Activated gamma-delta T cell (primary cell): Measurements from ENCODE around the gene ULK2.
"Not testable (repeated sequence)": the region's sequence is repeated elsewhere in the genome, so short reads cannot be mapped to it uniquely, and the experiment has no call there.

Source experiments
- DNase-seq: peaks from one replicate; lab custom pipeline; 2025; lab: John Stamatoyannopoulos, UW
- total RNA-seq, 2 donors: gene quantifications; one replicate each; lab custom pipeline; 2026; lab: John Stamatoyannopoulos, UW

Gene ULK2
- 26.0 to 26.8 reads per million in 2 donors for total RNA-seq

- DNase-seq: no peak
Measured at GRCh38 chr17:19867329-19868078, at the start of gene ULK2. TSS of gene ULK2 (minus strand) at chr17:19867936. CDS start at chr17:19867417, 519 bp downstream.

DNA sequence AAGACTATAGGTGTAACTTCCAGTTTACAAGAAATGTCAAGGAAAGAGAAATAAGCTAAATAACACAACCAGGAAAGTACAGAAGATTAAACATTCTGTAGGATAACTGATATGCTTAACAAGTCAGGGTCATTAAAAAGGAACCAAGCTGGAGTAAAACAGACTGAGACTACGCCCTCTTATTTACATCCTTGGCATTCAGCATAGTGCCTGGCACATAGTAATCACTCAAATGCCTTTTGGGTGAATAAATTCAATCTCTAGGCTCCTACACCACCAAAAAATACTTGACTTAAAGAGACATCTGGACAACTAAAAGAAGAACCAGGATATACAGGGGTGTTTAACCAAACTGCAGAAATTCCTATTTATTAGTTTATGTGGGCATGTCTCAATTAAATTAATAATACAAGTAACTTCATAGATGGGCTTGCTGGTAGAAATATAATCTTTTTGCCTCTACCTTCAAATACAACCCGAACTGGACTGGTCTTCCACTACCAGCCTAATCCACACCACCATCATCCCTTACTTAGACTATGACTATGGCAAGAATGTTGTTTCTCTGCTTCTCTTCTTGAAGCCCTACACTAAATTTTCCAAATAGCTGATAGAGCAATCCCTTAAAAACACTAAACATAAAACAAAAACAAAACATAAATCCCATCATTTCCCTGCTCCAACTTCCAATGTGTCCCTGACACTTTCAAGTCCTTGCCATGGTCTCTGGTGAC is 47.7 kb upstream of the ULK2 start:
- no peak for DNase-seq

- no peak for DNase-seq
Measured at GRCh38 chr17:19911033-19911432, 43.3 kb upstream of the ULK2 start.

DNA sequence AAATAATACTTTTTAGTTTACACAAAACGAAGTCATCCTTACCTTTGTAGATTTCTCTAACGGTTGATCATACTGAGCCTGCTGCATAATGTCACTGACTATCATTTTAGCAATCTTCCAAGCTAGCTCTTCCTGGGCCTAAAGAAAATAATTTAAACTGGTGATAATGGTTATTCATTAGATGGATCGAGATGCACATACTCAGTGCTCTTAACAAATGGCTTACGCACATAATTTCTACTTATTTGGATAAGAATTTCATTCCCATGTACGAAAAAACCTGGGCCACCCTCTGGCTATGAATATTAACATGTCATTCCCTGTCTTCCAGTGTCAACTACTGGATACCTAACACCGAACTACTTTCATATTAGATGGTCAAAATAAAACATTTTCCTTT is 41.4 kb upstream of the ULK2 start:
- DNase-seq: no peak

GRCh38 chr17:19905502-19905901 is 37.8 kb upstream of the ULK2 start:
- DNase-seq: no peak

DNA sequence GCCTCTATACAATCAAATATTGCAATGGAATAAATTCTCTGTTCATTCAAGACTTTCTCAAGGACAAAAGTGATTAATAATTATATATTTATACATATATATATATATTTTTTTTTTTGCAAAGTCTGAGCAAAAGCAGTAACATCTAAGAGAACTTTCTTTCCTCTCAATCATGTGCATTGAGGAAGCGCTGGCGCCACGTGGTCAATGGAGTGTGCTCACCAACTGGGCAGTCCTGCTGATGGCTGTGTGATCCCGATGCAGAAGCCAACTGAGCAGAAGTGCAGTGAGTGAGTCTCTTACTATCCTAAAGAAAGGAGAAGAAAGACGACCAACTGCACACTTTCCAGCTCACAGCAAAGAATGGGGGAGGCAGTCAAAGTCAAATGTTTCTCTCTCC is 37.2 kb upstream of the ULK2 start:
- no peak for DNase-seq

DNA sequence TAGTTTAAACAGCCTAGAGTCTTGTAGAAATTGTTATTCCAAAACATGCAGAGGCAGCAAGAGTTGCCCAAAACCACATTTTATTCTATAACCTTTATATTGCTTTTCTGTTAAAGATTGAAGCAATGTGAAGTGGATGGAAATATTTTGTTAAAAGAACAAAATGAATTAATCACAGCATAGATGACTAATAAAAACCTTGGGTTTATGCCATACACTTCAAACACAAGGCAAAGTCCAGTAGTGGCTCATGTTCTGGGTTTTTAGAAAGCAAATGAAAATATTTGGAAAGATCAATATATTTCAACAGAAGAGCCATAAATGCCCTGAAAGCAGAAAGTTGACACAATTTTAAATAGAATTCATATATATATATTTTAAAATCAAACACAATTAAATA is 36.7 kb upstream of the ULK2 start:
- no peak for DNase-seq

DNA sequence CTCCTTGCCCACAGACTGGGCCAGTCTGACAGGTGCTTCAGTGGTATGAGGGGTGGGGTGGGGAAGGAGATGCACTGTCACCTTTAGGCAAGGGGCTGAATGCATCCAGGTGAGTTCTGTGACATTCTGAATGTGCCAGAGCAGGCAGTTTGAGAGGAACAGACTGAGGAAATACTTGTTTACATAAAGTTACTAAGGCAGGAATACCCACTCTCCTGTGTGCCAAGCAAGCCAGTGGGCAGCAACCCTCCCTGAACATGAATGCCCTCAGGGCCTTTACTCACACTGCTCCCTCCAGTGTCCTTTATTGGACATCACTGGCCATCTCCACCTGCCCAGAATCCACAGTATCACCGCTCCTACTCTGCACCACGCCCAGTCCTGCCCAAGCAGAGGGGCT is 33.1 kb upstream of the ULK2 start:
- no peak for DNase-seq

DNA sequence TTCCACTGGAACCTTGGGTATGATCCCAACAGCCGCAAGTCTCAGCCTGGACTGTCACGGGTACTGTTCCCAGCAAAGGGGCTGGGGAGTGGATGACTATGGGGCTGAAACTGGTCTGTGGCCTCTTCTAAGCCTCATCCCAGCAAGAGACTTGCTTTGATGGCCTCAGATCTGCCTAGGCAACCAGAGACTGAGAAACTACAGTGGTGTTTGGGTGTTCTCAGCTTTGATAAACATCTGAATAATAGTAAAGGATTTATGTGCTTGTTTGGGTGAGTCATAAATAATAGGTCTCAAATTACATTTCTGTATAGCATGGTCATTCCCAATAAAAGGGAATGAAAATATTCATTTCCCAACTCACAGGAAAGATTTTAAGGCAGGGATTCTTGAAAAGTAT is 30.2 kb upstream of the ULK2 start:
- no peak for DNase-seq

DNA sequence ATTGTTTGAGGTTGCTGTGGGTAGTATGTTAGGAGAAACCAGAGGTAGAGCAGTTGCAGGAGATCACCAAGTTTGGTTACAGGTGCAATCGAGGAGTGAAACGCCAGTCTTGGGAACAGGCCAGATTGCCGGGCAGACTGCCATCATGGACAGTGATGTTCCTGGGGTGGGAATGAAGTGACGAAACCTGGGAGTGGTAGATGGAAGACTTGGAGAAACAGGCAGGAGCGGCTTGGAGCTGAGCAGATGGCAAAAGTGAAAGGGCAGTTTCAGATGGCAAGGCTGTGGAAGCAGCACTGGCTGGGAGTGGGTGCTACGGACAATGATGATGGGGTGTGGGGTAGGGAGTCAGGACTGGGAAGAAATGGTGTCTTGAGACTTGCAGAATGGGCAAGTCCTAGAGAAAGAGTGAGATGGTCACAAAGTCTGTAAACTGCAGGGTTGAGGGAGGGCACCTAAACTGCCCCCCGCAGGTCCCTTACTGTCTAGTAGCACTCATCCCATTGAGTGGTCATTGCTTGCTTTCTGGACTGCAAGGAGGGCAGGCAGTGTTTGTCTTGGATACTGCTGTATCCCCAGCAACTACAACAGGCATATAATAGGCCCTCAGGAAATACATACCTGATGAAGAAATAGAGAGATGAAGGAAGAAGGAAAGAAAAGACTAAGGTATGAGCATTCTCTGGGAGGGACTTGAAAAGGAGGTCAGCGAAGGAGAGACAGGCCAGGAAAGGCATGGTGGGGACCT is 29.5 kb upstream of the ULK2 start:
- no peak for DNase-seq

GRCh38 chr17:19896679-19897078 is 28.9 kb upstream of the ULK2 start:
- no peak for DNase-seq

GRCh38 chr17:19890554-19890953 is 22.8 kb upstream of the ULK2 start:
- DNase-seq: not testable (repeated sequence)

DNA sequence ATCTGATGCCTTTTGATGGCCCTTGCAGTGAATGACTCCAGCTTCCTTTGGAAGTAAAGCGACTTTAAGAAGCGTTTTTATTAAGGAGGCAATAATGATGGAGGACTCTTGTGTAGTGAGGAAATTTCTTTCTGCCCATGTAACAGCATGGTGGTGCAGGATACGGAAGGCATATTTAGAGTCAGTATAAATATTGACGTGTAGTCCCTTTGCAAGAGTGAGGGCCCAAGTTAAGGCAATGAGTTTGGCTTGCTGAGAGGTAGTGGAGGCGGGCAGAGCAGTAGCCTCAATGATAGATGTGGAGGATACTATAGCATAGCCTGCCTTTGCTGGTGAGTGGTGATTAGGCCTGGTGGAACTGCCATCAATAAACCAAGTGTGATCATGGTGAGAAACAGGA is 22.3 kb upstream of the ULK2 start:
- DNase-seq: not testable (repeated sequence)

DNA sequence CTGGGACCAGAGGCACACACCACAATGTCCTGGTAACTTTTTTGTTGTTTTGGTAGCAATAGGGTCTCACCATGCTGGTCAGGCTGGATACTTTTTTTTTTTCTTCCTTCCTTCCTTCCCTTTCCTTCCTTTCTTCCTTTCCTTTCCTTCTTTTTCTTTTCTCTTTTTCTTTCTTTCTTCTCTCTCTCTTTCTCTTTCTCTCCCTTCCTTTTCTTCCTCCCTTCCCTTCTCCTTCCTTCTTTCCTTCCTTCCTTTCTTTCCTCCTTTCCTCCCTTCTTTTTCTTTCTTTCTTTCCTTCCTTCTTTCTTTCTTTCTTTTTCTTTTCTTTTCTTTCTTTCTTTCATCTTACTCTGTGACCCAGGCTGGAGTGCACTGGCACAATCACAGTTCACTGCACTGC is 18.4 kb upstream of the ULK2 start:
- DNase-seq: no peak

DNA sequence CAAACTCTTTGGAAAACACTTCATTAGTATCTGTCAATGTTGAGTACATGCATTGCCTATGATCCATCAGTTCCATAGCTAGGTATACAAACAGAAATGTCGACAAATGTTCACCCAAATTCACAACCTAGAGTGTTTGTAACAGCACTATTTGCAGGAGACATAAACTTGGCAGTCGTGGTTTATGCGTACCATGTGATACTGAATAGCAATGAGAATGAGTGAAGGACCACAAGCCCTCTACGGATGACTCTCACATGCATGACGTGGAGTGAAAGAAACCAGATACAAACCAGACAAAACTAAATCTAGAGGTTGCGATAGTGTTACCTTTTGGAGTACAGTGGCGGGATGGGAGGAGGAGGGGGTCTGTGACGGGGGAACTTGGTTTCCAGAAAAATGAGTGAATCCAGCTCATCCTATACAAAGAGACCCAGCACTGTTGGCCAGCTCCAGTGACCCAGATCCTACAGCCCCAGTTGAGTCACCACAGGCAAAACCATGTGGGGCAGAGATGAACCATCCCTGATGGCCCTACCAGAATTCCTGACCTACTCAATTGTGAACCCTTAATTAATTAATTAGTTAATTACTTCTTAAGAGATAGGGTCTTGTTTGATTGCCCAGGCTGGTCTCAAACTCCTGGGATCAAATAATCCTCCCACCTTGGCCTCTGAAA is 15.9 kb upstream of the ULK2 start:
- no peak for DNase-seq

- no peak for DNase-seq
Measured at GRCh38 chr17:19880393-19880792, 12.7 kb upstream of the ULK2 start.

- DNase-seq: no peak
Measured at GRCh38 chr17:19877364-19877945, 9.7 kb upstream of the ULK2 start.

DNA sequence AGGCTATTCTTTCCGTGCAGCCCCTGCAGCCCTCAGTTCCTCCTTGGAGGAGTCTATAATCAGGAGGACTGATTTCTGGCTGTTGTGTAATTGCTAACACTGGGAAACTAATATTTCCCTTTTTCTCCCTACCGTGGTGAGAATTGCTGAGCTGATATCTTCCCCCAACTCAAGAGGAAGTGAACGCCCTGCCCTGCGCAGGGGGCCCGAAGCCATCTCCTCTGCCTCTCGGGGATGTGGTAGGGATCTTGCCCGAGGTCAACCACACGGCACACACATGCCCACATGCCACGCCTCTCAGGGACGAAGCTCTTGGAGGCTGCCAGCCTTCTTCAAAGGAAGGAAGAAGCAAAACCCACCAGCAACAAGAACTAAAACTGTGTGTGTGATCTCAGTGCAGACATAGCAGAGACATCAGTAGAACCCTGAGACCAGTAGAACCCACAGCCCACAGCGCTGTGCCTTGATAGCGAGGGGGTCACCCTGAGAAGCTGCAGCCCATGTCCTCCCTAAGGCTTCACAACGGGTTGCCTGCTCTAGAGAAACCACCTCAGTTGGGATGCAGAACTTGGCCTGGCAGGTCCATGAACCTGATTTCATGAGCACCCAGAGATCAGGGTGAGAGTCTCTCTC is 8.9 kb upstream of the ULK2 start:
- no peak for DNase-seq

- no peak for DNase-seq
Measured at GRCh38 chr17:19874256-19874655, 6.5 kb upstream of the ULK2 start.

DNA sequence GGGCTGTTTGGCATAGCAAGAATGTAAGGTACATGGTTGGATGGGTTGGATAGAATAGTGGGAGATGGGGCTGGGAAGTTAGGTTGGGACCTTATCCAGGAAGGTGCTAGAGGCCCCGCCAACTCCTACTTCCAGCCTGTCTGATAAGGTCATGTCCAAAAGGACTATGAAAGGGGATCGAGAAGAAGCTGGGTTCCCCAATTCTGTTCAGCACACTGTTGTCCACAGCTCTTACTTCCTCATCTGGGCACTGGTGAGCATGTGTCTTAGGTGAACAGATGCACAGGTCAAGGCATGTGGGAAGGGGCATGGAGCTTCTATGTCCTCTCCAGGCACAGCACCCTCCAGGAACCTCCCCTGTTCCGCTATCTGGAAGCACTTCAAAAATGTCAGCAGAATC is 5.6 kb upstream of the ULK2 start:
- no peak for DNase-seq

DNA sequence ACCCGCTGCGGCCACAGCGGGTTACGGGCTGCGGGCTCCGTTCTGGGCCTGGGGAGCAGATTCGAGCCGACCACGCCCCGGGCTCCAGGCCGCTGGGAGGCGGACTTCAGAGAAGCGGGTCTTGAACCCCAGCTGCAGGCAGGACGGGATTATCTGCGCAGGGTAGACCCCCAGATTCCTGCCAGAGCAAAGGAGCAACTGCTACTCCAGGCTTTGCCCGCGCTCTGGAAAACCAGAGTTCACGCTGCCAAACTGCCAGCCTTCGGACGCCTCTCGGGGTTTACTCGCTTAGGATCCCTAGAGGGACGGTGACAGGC is 301 bp upstream of the ULK2 start:
- DNase-seq: no peak

DNA sequence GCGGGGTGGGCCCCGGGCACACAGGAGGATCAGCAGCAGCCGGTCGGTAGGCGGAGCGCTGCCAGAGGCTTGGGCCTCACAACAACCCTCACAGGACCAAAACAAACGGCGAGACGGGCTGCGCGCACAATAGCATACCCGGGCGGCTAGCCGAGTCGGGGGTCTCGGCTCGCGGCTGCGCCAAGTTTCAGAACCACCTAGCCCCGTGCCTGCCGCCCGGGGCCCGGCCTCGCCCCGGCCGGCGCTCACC is 732 bp downstream of the ULK2 start:
- DNase-seq: no peak
